Superior temporal gyrus (tissue), 1 donor: ENCODE measurements around the gene NDUFS8.

ENCODE experiments used
- DNase-seq: peaks from one replicate; pipeline ENCODE4 v3.0.0-alpha.2; 2016; ENCODE audit errors: extremely low spot score

Gene NDUFS8

GRCh38 chr11:68077617-68078582, 47.4 kb downstream of the NDUFS8 start:
- DNase-seq: no peak

GRCh38 chr11:68080860-68081259, 50.4 kb downstream of the NDUFS8 start:
- DNase-seq: no peak

GRCh38 chr11:68081691-68082090, 51.2 kb downstream of the NDUFS8 start:
- DNase-seq: no peak

DNA sequence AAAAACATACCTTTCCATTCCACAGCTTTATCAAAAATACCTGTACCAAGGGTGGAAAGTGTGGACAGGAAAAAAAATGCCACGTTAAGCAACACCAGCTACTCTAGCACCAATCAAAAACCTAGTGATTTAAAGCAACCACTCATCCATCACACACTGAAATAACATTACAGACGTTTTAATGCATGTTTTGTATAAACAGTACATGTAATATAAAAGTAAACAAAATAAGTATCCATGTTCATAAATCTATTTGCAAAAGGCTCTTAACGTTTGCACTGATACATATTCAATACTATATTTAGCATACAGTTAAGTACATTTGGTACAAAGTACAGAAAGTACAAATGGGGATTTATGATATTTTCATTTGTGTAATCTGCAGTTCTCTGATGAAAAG, 52.0 kb downstream of the NDUFS8 start:
- DNase-seq: no peak

GRCh38 chr11:68083517-68083916, 53.0 kb downstream of the NDUFS8 start:
- no peak for DNase-seq
